Keratinocyte (primary cell): Measurements from ENCODE around the gene TMBIM1. TPM values are rescaled to one million over a fixed set of nuclear protein-coding genes. Genes with fewer than 3 reads are reported as not detected.

Experiments
- DNase-seq: peaks from one replicate; pipeline ENCODE4 v3.0.0-alpha.2; 2011; ENCODE audit warnings: low read depth, missing footprints, low spot score
- FAIRE-seq: peaks from 2 replicates; lab custom pipeline; 2011; peaks lifted over from hg19 to GRCh38; lab: Jason Lieb, UNC
- H2AFZ ChIP-seq: 2 replicates; pipeline ENCODE4 v1.6.0; 2012; ENCODE audit warnings: low read length, control low read depth, inconsistent platforms; ENCODE audit not compliant: control insufficient read depth
- H3K27ac ChIP-seq: 2 replicates; pipeline ENCODE4 v1.5.1; 2011; ENCODE audit warnings: low read length; ENCODE audit not compliant: control insufficient read depth, insufficient read depth
- H3K27me3 ChIP-seq: 3 replicates; pipeline ENCODE4 v1.6.0; 2011; ENCODE audit warnings: low read length; ENCODE audit not compliant: control insufficient read depth, insufficient read depth; ENCODE audit errors: extremely low read depth
- H3K36me3 ChIP-seq, 2 experiments: 2 replicates in 1 of 2; 3 replicates in 1 of 2; pipeline ENCODE4 v1.5.1; 2011; ENCODE audit warnings: low read length in 2 of 2, mild to moderate bottlenecking in 1 of 2; ENCODE audit not compliant: control insufficient read depth in 2 of 2, insufficient read depth in 2 of 2; ENCODE audit errors: extremely low read depth in 1 of 2
- H3K4me1 ChIP-seq: 3 replicates; pipeline ENCODE4 v1.5.1; 2011; ENCODE audit warnings: low read length; ENCODE audit not compliant: control insufficient read depth, insufficient read depth; ENCODE audit errors: extremely low read depth
- H3K4me2 ChIP-seq: 3 replicates; pipeline ENCODE4 v1.6.0; 2011; ENCODE audit warnings: low read depth, low read length; ENCODE audit not compliant: control insufficient read depth, insufficient read depth; ENCODE audit errors: extremely low read depth
- H3K4me3 ChIP-seq, 3 experiments: fragments of 200-600 bp in 1 of 3; sonication (generic) in 1 of 3; 2 replicates in 2 of 3; 3 replicates in 1 of 3; pipeline ENCODE4 v1.5.1; 2011 to 2016; ENCODE audit warnings: low read length in 3 of 3, mild to moderate bottlenecking in 3 of 3, control low read depth in 2 of 3, inconsistent platforms in 1 of 3, low read depth in 1 of 3, mixed read lengths in 1 of 3, mixed run types in 1 of 3, moderate library complexity in 1 of 3; ENCODE audit not compliant: control insufficient read depth in 2 of 3, insufficient read depth in 2 of 3; ENCODE audit errors: extremely low read depth in 1 of 3
- H3K79me2 ChIP-seq: 2 replicates; pipeline ENCODE4 v1.6.0; 2012; ENCODE audit warnings: low read length; ENCODE audit not compliant: control insufficient read depth, insufficient read depth
- H3K9ac ChIP-seq: 3 replicates; pipeline ENCODE4 v1.6.0; 2011; ENCODE audit warnings: low read length; ENCODE audit not compliant: control insufficient read depth, insufficient read depth; ENCODE audit errors: extremely low read depth
- H3K9me1 ChIP-seq: 3 replicates; pipeline ENCODE4 v1.6.0; 2011; ENCODE audit warnings: low read length; ENCODE audit not compliant: control insufficient read depth, insufficient read depth; ENCODE audit errors: extremely low read depth
- H3K9me3 ChIP-seq: 2 replicates; pipeline ENCODE4 v1.5.1; 2012; ENCODE audit warnings: low read depth, low read length; ENCODE audit not compliant: control insufficient read depth
- H4K20me1 ChIP-seq: 3 replicates; pipeline ENCODE4 v1.6.0; 2011; ENCODE audit warnings: low read length; ENCODE audit not compliant: control insufficient read depth, insufficient read depth; ENCODE audit errors: extremely low read depth
- EZH2 ChIP-seq: IDR thresholded peaks from one replicate; pipeline ENCODE4 v1.6.1; 2012; ENCODE audit warnings: inconsistent platforms, mild to moderate bottlenecking, low read length, moderate library complexity
- dilution Hi-C: fragments of 300-500 bp; cut with MboI; formaldehyde crosslinking; loops from one replicate; pipeline ENCODE4 v1.7.0; 2020; ENCODE audit warnings: low sequenced_read_pairs; ENCODE audit not compliant: extremely low pct_ligation_motif_present
- polyA plus RNA-seq, 5 experiments: library from polyadenylated mRNA; depleted of rRNA in 3 of 5; stranded (reverse) in 3 of 5; stranded (forward) in 1 of 5; unstranded in 1 of 5; fragments of >200 nt; gene quantifications; 1 replicate in 1 of 5; 2 replicates in 3 of 5; 3 replicates in 1 of 5; pipeline versions ENCODE4 v1.2.1 to v1.2.3, GENCODE V29; 2011 to 2012; ENCODE audit warnings: missing spikeins in 2 of 5, low read depth in 1 of 5, low replicate concordance in 1 of 5
- TF ChIP-seq, protein P1 (sequence below), 3 experiments: IDR thresholded peaks in 1 of 3; conservative IDR thresholded peaks in 1 of 3; optimal IDR thresholded peaks in 1 of 3; 2 replicates in 2 of 3; 3 replicates in 1 of 3; pipeline versions ENCODE3 to v1.5.1; 2011; ENCODE audit warnings: low read length in 3 of 3, mild to moderate bottlenecking in 3 of 3, moderate library complexity in 2 of 3, control low read depth in 1 of 3, inconsistent platforms in 1 of 3; ENCODE audit not compliant: insufficient read depth in 2 of 3; ENCODE audit errors: extremely low read depth in 1 of 3

TMBIM1 gene
- polyA plus RNA-seq, 1 donor (not counting 4 experiments of a cell fraction or from before 2014, with no cell fraction given) = 609 TPM

DNA sequence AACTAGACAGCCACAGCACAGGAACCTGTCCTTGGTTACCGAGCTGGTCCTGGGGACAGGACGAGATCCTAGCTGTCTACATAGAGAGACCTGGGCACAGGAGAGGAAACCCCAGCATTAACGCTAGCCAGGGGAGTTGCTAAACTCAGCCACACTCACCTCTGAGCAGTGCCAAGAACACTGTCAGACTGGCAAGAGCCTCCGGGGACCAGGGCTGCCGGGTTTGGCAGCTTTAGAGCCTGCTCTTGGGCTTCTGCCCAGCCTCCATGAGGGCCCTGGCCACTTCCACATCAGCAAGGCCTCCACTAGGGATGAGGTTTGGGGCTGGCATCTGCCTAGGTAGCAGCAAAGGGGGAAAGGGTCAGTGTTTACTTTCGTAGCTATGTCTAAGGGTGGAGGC lies 6.7 kb downstream of the TMBIM1 start:
- no peaks in the 10 kb centered on the region for H3K9me1 ChIP-seq
- peaks cover 16 to 30% of the 10 kb centered on the region in 2 experiments for H3K36me3 ChIP-seq
- FAIRE-seq (no peak), DNase-seq (no peak)
- peak overlapping the region; percentile 87 for H3K9ac ChIP-seq
- peaks cover 84% of the 10 kb centered on the region for H3K79me2 ChIP-seq
- H2AFZ ChIP-seq = no peak overlapping the region
- H3K27ac ChIP-seq = peak overlapping the region; percentile 99
- peaks cover 34% of the 10 kb centered on the region for H4K20me1 ChIP-seq
- no peaks in the 10 kb centered on the region for H3K27me3 ChIP-seq
- H3K9me3 ChIP-seq = no peaks in the 10 kb centered on the region
- peak overlapping the region; percentile 96 for H3K4me2 ChIP-seq
- H3K4me3 ChIP-seq = peak overlapping the region; percentile 32 to 73 (median 66)
- TF ChIP-seq, protein P1, sequence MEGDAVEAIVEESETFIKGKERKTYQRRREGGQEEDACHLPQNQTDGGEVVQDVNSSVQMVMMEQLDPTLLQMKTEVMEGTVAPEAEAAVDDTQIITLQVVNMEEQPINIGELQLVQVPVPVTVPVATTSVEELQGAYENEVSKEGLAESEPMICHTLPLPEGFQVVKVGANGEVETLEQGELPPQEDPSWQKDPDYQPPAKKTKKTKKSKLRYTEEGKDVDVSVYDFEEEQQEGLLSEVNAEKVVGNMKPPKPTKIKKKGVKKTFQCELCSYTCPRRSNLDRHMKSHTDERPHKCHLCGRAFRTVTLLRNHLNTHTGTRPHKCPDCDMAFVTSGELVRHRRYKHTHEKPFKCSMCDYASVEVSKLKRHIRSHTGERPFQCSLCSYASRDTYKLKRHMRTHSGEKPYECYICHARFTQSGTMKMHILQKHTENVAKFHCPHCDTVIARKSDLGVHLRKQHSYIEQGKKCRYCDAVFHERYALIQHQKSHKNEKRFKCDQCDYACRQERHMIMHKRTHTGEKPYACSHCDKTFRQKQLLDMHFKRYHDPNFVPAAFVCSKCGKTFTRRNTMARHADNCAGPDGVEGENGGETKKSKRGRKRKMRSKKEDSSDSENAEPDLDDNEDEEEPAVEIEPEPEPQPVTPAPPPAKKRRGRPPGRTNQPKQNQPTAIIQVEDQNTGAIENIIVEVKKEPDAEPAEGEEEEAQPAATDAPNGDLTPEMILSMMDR (optimal IDR thresholded peaks at IDR 0.05 in 1 of 3, IDR thresholded peaks at IDR 0.05 in 1 of 3, conservative IDR thresholded peaks at IDR 0.05 in 1 of 3; ENCODE audit: extremely low read depth in 1 of 3, insufficient read depth in 2 of 3, low read length in 3 of 3) = no peak
- no peak for TF ChIP-seq EZH2
- dilution Hi-C loops = no loop called here
- H3K4me1 ChIP-seq = peaks cover 77% of the 10 kb centered on the region

DNA sequence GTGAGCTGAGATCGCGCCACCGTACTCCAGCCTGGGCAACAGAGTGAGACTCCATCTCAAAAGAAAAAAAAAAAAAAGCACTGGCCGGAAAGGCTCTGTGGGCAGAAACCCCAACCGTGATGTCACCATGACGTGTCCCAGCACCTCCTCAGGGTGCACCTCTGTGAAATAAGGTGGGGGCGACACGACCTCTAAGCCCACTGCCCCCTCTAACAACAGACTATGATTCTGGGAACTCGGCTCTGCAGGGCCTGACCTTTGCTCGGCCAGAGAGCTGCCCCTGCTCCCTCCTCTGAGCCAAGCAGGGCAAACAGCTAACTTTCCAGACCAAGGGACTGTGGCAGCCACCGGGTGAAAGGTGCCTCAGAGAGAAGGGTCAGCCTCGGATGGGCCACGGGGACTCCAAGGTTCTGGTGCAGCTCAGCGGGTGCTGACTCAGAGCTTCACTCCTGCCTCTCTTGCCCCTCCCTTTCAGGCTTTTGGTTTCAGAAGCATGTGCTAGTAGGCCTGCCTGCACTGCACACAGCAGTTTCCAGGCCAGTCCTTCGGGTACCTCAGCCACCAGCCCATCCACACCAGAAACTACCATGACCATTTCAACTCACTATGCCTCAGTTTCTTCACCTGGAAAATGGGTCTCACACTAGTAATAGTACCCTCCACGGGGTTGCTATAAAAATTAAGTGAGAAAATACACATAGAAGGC lies 8.0 kb downstream of the TMBIM1 start:
- Histone ChIP-seq H3K27me3 (no peaks in the 10 kb centered on the region), H3K9me3 (no peaks in the 10 kb centered on the region), H3K9ac (peak overlapping the region; percentile 87), H4K20me1 (peaks cover 37% of the 10 kb centered on the region), H3K4me2 (peak overlapping the region; percentile 96), H3K9me1 (no peaks in the 10 kb centered on the region), H3K79me2 (peaks cover 85% of the 10 kb centered on the region), H3K27ac (peak overlapping the region; percentile 99), H2AFZ (no peak overlapping the region), H3K4me1 (peaks cover 66% of the 10 kb centered on the region), H3K4me3 (peak overlapping the region in 2 of 3 experiments; percentile 12 to 18), H3K36me3 (peaks cover 30 to 37% of the 10 kb centered on the region in 2 experiments)
- dilution Hi-C loops = no loop called here
- DNase-seq (no peak), FAIRE-seq (peak; percentile 91)
- TF ChIP-seq, protein P1 (optimal IDR thresholded peaks at IDR 0.05 in 1 of 3, IDR thresholded peaks at IDR 0.05 in 1 of 3, conservative IDR thresholded peaks at IDR 0.05 in 1 of 3; ENCODE audit: extremely low read depth in 1 of 3, insufficient read depth in 2 of 3, low read length in 3 of 3) = no peak
- TF ChIP-seq EZH2 = no peak
